Keratinocyte (primary cell): ENCODE data around the gene BTBD6. TPM values are rescaled to one million over a fixed set of nuclear protein-coding genes. Genes with fewer than 3 reads are reported as not detected.

Experiments
- DNase-seq: peaks from one replicate; pipeline ENCODE4 v3.0.0-alpha.2; 2011; ENCODE audit warnings: low read depth, missing footprints, low spot score
- FAIRE-seq: peaks from 2 replicates; lab custom pipeline; 2011; peaks lifted over from hg19 to GRCh38; lab: Jason Lieb, UNC
- H2AFZ ChIP-seq: 2 replicates; pipeline ENCODE4 v1.6.0; 2012; ENCODE audit warnings: low read length, control low read depth, inconsistent platforms; ENCODE audit not compliant: control insufficient read depth
- H3K27ac ChIP-seq: 2 replicates; pipeline ENCODE4 v1.5.1; 2011; ENCODE audit warnings: low read length; ENCODE audit not compliant: control insufficient read depth, insufficient read depth
- H3K27me3 ChIP-seq: 3 replicates; pipeline ENCODE4 v1.6.0; 2011; ENCODE audit warnings: low read length; ENCODE audit not compliant: control insufficient read depth, insufficient read depth; ENCODE audit errors: extremely low read depth
- H3K36me3 ChIP-seq, 2 experiments: 2 replicates in 1 of 2; 3 replicates in 1 of 2; pipeline ENCODE4 v1.5.1; 2011; ENCODE audit warnings: low read length in 2 of 2, mild to moderate bottlenecking in 1 of 2; ENCODE audit not compliant: control insufficient read depth in 2 of 2, insufficient read depth in 2 of 2; ENCODE audit errors: extremely low read depth in 1 of 2
- H3K4me1 ChIP-seq: 3 replicates; pipeline ENCODE4 v1.5.1; 2011; ENCODE audit warnings: low read length; ENCODE audit not compliant: control insufficient read depth, insufficient read depth; ENCODE audit errors: extremely low read depth
- H3K4me2 ChIP-seq: 3 replicates; pipeline ENCODE4 v1.6.0; 2011; ENCODE audit warnings: low read depth, low read length; ENCODE audit not compliant: control insufficient read depth, insufficient read depth; ENCODE audit errors: extremely low read depth
- H3K4me3 ChIP-seq, 3 experiments: fragments of 200-600 bp in 1 of 3; sonication (generic) in 1 of 3; 2 replicates in 2 of 3; 3 replicates in 1 of 3; pipeline ENCODE4 v1.5.1; 2011 to 2016; ENCODE audit warnings: low read length in 3 of 3, mild to moderate bottlenecking in 3 of 3, control low read depth in 2 of 3, inconsistent platforms in 1 of 3, low read depth in 1 of 3, mixed read lengths in 1 of 3, mixed run types in 1 of 3, moderate library complexity in 1 of 3; ENCODE audit not compliant: control insufficient read depth in 2 of 3, insufficient read depth in 2 of 3; ENCODE audit errors: extremely low read depth in 1 of 3
- H3K79me2 ChIP-seq: 2 replicates; pipeline ENCODE4 v1.6.0; 2012; ENCODE audit warnings: low read length; ENCODE audit not compliant: control insufficient read depth, insufficient read depth
- H3K9ac ChIP-seq: 3 replicates; pipeline ENCODE4 v1.6.0; 2011; ENCODE audit warnings: low read length; ENCODE audit not compliant: control insufficient read depth, insufficient read depth; ENCODE audit errors: extremely low read depth
- H3K9me1 ChIP-seq: 3 replicates; pipeline ENCODE4 v1.6.0; 2011; ENCODE audit warnings: low read length; ENCODE audit not compliant: control insufficient read depth, insufficient read depth; ENCODE audit errors: extremely low read depth
- H3K9me3 ChIP-seq: 2 replicates; pipeline ENCODE4 v1.5.1; 2012; ENCODE audit warnings: low read depth, low read length; ENCODE audit not compliant: control insufficient read depth
- H4K20me1 ChIP-seq: 3 replicates; pipeline ENCODE4 v1.6.0; 2011; ENCODE audit warnings: low read length; ENCODE audit not compliant: control insufficient read depth, insufficient read depth; ENCODE audit errors: extremely low read depth
- EZH2 ChIP-seq: IDR thresholded peaks from one replicate; pipeline ENCODE4 v1.6.1; 2012; ENCODE audit warnings: inconsistent platforms, mild to moderate bottlenecking, low read length, moderate library complexity
- dilution Hi-C: fragments of 300-500 bp; cut with MboI; formaldehyde crosslinking; loops from one replicate; pipeline ENCODE4 v1.7.0; 2020; ENCODE audit warnings: low sequenced_read_pairs; ENCODE audit not compliant: extremely low pct_ligation_motif_present
- polyA plus RNA-seq, 5 experiments: library from polyadenylated mRNA; depleted of rRNA in 3 of 5; stranded (reverse) in 3 of 5; stranded (forward) in 1 of 5; unstranded in 1 of 5; fragments of >200 nt; gene quantifications; 1 replicate in 1 of 5; 2 replicates in 3 of 5; 3 replicates in 1 of 5; pipeline versions ENCODE4 v1.2.1 to v1.2.3, GENCODE V29; 2011 to 2012; ENCODE audit warnings: missing spikeins in 2 of 5, low read depth in 1 of 5, low replicate concordance in 1 of 5
- TF ChIP-seq, protein P1 (sequence below), 3 experiments: IDR thresholded peaks in 1 of 3; conservative IDR thresholded peaks in 1 of 3; optimal IDR thresholded peaks in 1 of 3; 2 replicates in 2 of 3; 3 replicates in 1 of 3; pipeline versions ENCODE3 to v1.5.1; 2011; ENCODE audit warnings: low read length in 3 of 3, mild to moderate bottlenecking in 3 of 3, moderate library complexity in 2 of 3, control low read depth in 1 of 3, inconsistent platforms in 1 of 3; ENCODE audit not compliant: insufficient read depth in 2 of 3; ENCODE audit errors: extremely low read depth in 1 of 3

BTBD6 gene
- polyA plus RNA-seq, 1 donor (not counting 4 experiments of a cell fraction or from before 2014, with no cell fraction given) = 22.2 TPM

DNA sequence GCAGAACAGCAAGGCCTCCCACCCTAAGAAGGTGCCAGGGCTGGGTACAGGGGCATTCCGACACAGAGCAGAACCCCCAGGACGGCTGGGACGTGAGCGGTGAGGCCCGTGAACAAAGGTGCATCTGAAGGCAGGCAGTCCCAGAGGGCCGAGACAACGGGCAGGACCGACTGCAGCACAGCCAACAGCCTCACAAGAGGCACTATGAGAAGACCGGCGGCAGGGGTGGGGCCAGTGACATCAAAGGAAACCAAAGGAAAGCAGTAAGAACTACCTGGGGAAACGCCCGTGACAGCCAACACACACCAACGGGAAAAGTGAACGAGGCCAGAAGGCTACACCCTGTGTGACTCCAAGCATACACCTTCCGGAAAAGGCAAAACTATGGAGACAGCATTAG, 9.1 kb downstream of the BTBD6 start:
- Histone ChIP-seq H3K4me3 (no peak overlapping the region), H3K9ac (no peak overlapping the region), H3K79me2 (no peaks in the 10 kb centered on the region), H2AFZ (no peak overlapping the region), H3K27me3 (no peaks in the 10 kb centered on the region), H3K4me2 (no peak overlapping the region), H3K9me1 (no peaks in the 10 kb centered on the region), H3K4me1 (no peaks in the 10 kb centered on the region), H3K36me3 (peaks cover 0 to 3% of the 10 kb centered on the region in 2 experiments), H4K20me1 (no peaks in the 10 kb centered on the region), H3K27ac (no peak overlapping the region), H3K9me3 (no peaks in the 10 kb centered on the region)
- dilution Hi-C loops = no loop called here
- FAIRE-seq (no peak), DNase-seq (no peak)
- TF ChIP-seq, protein P1, sequence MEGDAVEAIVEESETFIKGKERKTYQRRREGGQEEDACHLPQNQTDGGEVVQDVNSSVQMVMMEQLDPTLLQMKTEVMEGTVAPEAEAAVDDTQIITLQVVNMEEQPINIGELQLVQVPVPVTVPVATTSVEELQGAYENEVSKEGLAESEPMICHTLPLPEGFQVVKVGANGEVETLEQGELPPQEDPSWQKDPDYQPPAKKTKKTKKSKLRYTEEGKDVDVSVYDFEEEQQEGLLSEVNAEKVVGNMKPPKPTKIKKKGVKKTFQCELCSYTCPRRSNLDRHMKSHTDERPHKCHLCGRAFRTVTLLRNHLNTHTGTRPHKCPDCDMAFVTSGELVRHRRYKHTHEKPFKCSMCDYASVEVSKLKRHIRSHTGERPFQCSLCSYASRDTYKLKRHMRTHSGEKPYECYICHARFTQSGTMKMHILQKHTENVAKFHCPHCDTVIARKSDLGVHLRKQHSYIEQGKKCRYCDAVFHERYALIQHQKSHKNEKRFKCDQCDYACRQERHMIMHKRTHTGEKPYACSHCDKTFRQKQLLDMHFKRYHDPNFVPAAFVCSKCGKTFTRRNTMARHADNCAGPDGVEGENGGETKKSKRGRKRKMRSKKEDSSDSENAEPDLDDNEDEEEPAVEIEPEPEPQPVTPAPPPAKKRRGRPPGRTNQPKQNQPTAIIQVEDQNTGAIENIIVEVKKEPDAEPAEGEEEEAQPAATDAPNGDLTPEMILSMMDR (optimal IDR thresholded peaks at IDR 0.05 in 1 of 3, IDR thresholded peaks at IDR 0.05 in 1 of 3, conservative IDR thresholded peaks at IDR 0.05 in 1 of 3; ENCODE audit: extremely low read depth in 1 of 3, insufficient read depth in 2 of 3, low read length in 3 of 3) = no peak
- TF ChIP-seq EZH2 = no peak

DNA sequence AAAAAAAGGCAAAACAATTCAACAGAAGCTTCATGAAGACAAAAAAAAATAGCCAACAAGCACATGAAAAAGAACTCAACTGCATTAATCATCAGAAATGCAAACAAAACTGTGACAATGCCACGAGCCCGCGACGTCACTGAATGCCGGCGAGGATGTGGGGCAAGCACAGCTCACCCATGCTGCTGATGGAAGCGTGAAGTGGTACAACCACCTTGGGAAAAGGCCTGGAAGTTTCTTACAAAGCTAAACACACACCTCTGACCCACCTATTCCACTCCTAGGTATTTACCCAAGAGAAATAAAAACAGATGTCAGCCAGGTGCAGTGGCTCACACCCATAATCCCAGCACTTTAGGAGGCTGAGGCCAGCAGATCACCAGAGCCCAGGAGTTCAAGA, 10.5 kb downstream of the BTBD6 start:
- FAIRE-seq (no peak), DNase-seq (no peak)
- Histone ChIP-seq H3K79me2 (no peaks in the 10 kb centered on the region), H3K4me1 (no peaks in the 10 kb centered on the region), H3K4me2 (no peak overlapping the region), H3K27me3 (no peaks in the 10 kb centered on the region), H3K27ac (no peak overlapping the region), H3K4me3 (no peak overlapping the region), H3K9me3 (no peaks in the 10 kb centered on the region), H2AFZ (no peak overlapping the region), H3K36me3 (peaks cover 0 to 4% of the 10 kb centered on the region in 2 experiments), H3K9ac (no peak overlapping the region), H4K20me1 (no peaks in the 10 kb centered on the region), H3K9me1 (no peaks in the 10 kb centered on the region)
- dilution Hi-C loops = no loop called here
- TF ChIP-seq EZH2 = no peak
- TF ChIP-seq, protein P1 (optimal IDR thresholded peaks at IDR 0.05 in 1 of 3, IDR thresholded peaks at IDR 0.05 in 1 of 3, conservative IDR thresholded peaks at IDR 0.05 in 1 of 3; ENCODE audit: extremely low read depth in 1 of 3, insufficient read depth in 2 of 3, low read length in 3 of 3) = no peak
